ENCODE measurements around the gene PUS3.

- TF ChIP-seq, protein P1, sequence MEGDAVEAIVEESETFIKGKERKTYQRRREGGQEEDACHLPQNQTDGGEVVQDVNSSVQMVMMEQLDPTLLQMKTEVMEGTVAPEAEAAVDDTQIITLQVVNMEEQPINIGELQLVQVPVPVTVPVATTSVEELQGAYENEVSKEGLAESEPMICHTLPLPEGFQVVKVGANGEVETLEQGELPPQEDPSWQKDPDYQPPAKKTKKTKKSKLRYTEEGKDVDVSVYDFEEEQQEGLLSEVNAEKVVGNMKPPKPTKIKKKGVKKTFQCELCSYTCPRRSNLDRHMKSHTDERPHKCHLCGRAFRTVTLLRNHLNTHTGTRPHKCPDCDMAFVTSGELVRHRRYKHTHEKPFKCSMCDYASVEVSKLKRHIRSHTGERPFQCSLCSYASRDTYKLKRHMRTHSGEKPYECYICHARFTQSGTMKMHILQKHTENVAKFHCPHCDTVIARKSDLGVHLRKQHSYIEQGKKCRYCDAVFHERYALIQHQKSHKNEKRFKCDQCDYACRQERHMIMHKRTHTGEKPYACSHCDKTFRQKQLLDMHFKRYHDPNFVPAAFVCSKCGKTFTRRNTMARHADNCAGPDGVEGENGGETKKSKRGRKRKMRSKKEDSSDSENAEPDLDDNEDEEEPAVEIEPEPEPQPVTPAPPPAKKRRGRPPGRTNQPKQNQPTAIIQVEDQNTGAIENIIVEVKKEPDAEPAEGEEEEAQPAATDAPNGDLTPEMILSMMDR (IDR thresholded peaks at IDR 0.05; ENCODE audit: low read depth, low read length, poor library complexity, severe bottlenecking) = no peak
- no peak for TF ChIP-seq EZH2phosphoT487 (IDR thresholded peaks at IDR 0.05; ENCODE audit: borderline replicate concordance, low read length)
Measured at GRCh38 chr11:125949271-125950177, 46.5 kb upstream of the PUS3 start.
